ENCODE measurements around the gene CSRP3. TPM values are rescaled to one million over a fixed set of nuclear protein-coding genes. Genes with fewer than 3 reads are reported as not detected.

Gene CSRP3
- total RNA-seq, 1 donor from 2014 or later: not detected

GRCh38 chr11:19226378-19227195 lies 24.8 kb upstream of the CSRP3 start:
- intact Hi-C loops (cut with micrococcal nuclease): no loop called here

- intact Hi-C loops (cut with micrococcal nuclease): no loop called here
These were observed 23.8 kb upstream of the CSRP3 start for GRCh38 chr11:19225581-19225980.

- intact Hi-C loops (cut with micrococcal nuclease): no loop called here
These were observed 23.3 kb upstream of the CSRP3 start for GRCh38 chr11:19225123-19225522.

GRCh38 chr11:19220903-19221724 lies 19.3 kb upstream of the CSRP3 start:
- intact Hi-C loops (cut with micrococcal nuclease): no loop called here

- intact Hi-C loops (cut with micrococcal nuclease): no loop called here
These were observed 17.1 kb upstream of the CSRP3 start for GRCh38 chr11:19218786-19219460.

GRCh38 chr11:19218216-19218615 lies 16.4 kb upstream of the CSRP3 start:
- intact Hi-C loops (cut with micrococcal nuclease): no loop called here

- intact Hi-C loops (cut with micrococcal nuclease): no loop called here
These were observed 15.1 kb upstream of the CSRP3 start for GRCh38 chr11:19216709-19217374.

GRCh38 chr11:19216021-19216420 lies 14.2 kb upstream of the CSRP3 start:
- intact Hi-C loops (cut with micrococcal nuclease): no loop called here

GRCh38 chr11:19209617-19210370 lies 8.0 kb upstream of the CSRP3 start:
- intact Hi-C loops (cut with micrococcal nuclease): no loop called here

- intact Hi-C loops (cut with micrococcal nuclease): no loop called here
These were observed 7.3 kb upstream of the CSRP3 start for GRCh38 chr11:19208959-19209546.

- intact Hi-C loops (cut with micrococcal nuclease): no loop called here
These were observed 6.4 kb upstream of the CSRP3 start for GRCh38 chr11:19208181-19208580.

- intact Hi-C loops (cut with micrococcal nuclease): no loop called here
These were observed 3.1 kb upstream of the CSRP3 start for GRCh38 chr11:19204836-19205235.

GRCh38 chr11:19200410-19201201 lies 1.2 kb downstream of the CSRP3 start:
- intact Hi-C loops (cut with micrococcal nuclease): no loop called here

- intact Hi-C loops (cut with micrococcal nuclease): no loop called here
These were observed 2.0 kb downstream of the CSRP3 start for GRCh38 chr11:19199771-19200170.

GRCh38 chr11:19199048-19199447 lies 2.7 kb downstream of the CSRP3 start:
- intact Hi-C loops (cut with micrococcal nuclease): no loop called here

- intact Hi-C loops (cut with micrococcal nuclease): no loop called here
These were observed 5.4 kb downstream of the CSRP3 start for GRCh38 chr11:19196432-19196831.

GRCh38 chr11:19194620-19195308 lies 7.0 kb downstream of the CSRP3 start:
- intact Hi-C loops (cut with micrococcal nuclease): no loop called here

GRCh38 chr11:19193916-19194315 lies 7.9 kb downstream of the CSRP3 start:
- intact Hi-C loops (cut with micrococcal nuclease): no loop called here

Data from T-helper 2 cell treated with Interferon-gamma antibody and Interleukin-4, amounts not matched to agents 100 ng/mL and 5 ng/mL, for 36 hours (primary cell).